Thoracic aorta (tissue), 2 donors: ENCODE measurements around the gene SNX25. TPM values are rescaled to one million over a fixed set of nuclear protein-coding genes. Genes with fewer than 3 reads are reported as not detected.

ENCODE experiments used
- ATAC-seq: fragments of 150-250 bp; one replicate; pipeline ENCODE4 v1.8.0; 2017; ENCODE audit warnings: low read depth; ENCODE audit not compliant: insufficient number of reproducible peaks, low FRiP score
- DNase-seq: peaks from one replicate; pipeline ENCODE4 v3.0.0-alpha.2; 2020; ENCODE audit warnings: low spot score
- H3K27ac ChIP-seq, 2 donors: fragments of 200-600 bp; sonication (generic); 1 replicate in 1 of 2; 2 replicates in 1 of 2; pipeline ENCODE4 v1.5.1; 2016; ENCODE audit warnings: mild to moderate bottlenecking in 2 of 2, moderate library complexity in 2 of 2
- H3K27me3 ChIP-seq: fragments of 200-600 bp; sonication (generic); replicated peaks from 2 replicates; pipeline ENCODE4 v1.6.0; 2016; ENCODE audit warnings: mild to moderate bottlenecking; ENCODE audit not compliant: insufficient read depth
- H3K36me3 ChIP-seq: fragments of 200-600 bp; sonication (generic); one replicate; pipeline ENCODE4 v1.5.1; 2016
- H3K4me1 ChIP-seq, 2 donors: fragments of 200-600 bp; sonication (generic); 1 replicate in 1 of 2; 2 replicates in 1 of 2; pipeline versions ENCODE4 v1.5.1 to v1.6.0; 2016; ENCODE audit warnings: low read depth in 2 of 2, mild to moderate bottlenecking in 1 of 2; ENCODE audit not compliant: control insufficient read depth in 1 of 2
- H3K4me3 ChIP-seq: fragments of 200-600 bp; sonication (generic); 2 replicates; pipeline ENCODE4 v1.5.1; 2016; ENCODE audit warnings: mild to moderate bottlenecking
- H3K9me3 ChIP-seq: fragments of 200-600 bp; sonication (generic); 2 replicates; pipeline ENCODE4 v1.5.1; 2016
- total RNA-seq, 2 donors: library from RNA; depleted of rRNA; stranded (reverse); fragments of >200 nt; gene quantifications; one replicate each; pipeline versions ENCODE4 v1.1.0 to v1.2.3, GENCODE V29; 2016
- TF ChIP-seq, protein P1 (sequence below): fragments of 200-600 bp; sonication (generic); IDR thresholded peaks from one replicate; pipeline ENCODE4 v1.5.1; 2019; ENCODE audit warnings: antibody characterized with exemption

The SNX25 gene
- total RNA-seq, 2 donors from 2014 or later: 31.3 to 38.0 TPM

DNA sequence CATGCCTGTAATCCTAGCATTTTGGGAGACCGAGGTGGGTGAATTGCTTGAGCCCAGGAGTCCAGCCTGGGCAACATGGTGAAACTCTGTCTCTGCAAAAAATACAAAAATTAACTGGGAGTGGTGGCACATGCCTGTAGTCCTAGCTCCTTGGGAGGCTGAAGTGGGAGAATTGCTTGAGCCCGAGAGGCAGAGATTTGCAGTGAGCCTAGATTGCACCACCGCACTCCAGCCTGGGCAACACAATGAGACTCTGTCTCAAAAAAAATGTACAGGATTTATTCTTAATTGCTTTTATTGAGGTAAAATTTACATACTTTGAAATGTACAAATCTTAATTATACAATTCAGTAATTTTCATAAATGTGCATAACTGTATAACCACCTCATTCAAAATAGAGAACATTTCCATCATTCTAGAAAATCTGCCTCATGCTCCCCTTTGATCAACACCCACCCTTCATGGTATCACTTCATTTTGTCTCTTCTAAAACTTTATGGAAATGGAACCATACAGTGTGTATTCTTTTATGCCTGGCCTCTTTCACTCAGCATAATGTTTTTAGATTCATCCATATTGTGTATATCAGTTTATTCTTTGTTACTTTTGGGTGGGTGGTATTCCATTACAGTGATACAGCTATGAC is 39.1 kb downstream of the SNX25 start:
- Histone ChIP-seq H3K27me3 (no peaks in the 10 kb centered on the region), H3K36me3 (no peaks in the 10 kb centered on the region), H3K4me1 (peaks cover 18 to 43% of the 10 kb centered on the region in 2 donors), H3K4me3 (no peak overlapping the region), H3K9me3 (no peaks in the 10 kb centered on the region), H3K27ac (no peak overlapping the region)
- TF ChIP-seq, protein P1, sequence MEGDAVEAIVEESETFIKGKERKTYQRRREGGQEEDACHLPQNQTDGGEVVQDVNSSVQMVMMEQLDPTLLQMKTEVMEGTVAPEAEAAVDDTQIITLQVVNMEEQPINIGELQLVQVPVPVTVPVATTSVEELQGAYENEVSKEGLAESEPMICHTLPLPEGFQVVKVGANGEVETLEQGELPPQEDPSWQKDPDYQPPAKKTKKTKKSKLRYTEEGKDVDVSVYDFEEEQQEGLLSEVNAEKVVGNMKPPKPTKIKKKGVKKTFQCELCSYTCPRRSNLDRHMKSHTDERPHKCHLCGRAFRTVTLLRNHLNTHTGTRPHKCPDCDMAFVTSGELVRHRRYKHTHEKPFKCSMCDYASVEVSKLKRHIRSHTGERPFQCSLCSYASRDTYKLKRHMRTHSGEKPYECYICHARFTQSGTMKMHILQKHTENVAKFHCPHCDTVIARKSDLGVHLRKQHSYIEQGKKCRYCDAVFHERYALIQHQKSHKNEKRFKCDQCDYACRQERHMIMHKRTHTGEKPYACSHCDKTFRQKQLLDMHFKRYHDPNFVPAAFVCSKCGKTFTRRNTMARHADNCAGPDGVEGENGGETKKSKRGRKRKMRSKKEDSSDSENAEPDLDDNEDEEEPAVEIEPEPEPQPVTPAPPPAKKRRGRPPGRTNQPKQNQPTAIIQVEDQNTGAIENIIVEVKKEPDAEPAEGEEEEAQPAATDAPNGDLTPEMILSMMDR: no peak
- no peak for ATAC-seq
- no peak for DNase-seq

DNA sequence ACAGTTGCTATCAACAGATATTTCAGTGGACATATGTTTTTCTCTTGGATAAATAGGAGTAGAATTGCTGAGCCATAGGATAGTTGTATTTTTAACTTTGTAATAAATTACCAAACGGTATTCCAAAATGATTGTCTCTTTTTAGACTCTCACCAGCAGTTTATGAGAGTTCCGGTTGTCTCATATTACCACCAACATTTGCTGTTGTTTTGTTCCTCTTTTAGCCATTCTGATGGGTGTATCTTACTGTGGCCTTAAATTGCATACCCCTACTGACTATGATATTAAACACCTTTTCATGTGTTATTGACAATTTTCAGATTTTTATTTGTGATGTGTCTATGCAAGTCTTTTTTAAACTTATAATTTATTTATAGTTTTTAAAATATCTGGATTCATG is 39.7 kb downstream of the SNX25 start:
- DNase-seq (no peak), ATAC-seq (no peak)
- Histone ChIP-seq H3K27ac (no peak overlapping the region), H3K27me3 (no peaks in the 10 kb centered on the region), H3K4me1 (peaks cover 18 to 43% of the 10 kb centered on the region in 2 donors), H3K4me3 (no peak overlapping the region), H3K36me3 (no peaks in the 10 kb centered on the region), H3K9me3 (no peaks in the 10 kb centered on the region)
- TF ChIP-seq, protein P1: no peak

DNA sequence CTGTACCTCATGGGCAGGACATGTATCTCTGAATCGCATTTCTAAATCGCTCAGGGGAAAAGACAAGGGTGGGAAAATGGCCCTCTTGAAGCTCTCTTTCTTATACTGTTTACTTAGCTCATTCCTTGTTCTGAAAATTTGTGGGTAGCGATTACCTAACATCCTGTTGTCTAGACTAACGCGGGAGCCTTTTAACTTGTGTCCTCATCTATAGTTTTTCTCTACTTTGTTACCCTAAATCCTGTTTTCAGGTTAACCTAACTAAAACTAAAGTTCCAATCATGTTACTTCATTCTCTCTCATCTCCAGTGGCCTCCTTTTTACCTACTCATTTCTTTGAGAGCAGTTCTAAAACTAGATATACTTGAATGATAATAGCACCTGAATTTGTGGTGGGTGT is 45.0 kb downstream of the SNX25 start:
- H3K4me1 ChIP-seq: peaks cover 10 to 44% of the 10 kb centered on the region in 2 donors
- no peak overlapping the region for H3K27ac ChIP-seq
- no peak overlapping the region for H3K4me3 ChIP-seq
- TF ChIP-seq, protein P1: no peak
- ATAC-seq (no peak), DNase-seq (no peak)
- no peaks in the 10 kb centered on the region for H3K9me3 ChIP-seq
- H3K27me3 ChIP-seq: no peaks in the 10 kb centered on the region
- H3K36me3 ChIP-seq: no peaks in the 10 kb centered on the region

DNA sequence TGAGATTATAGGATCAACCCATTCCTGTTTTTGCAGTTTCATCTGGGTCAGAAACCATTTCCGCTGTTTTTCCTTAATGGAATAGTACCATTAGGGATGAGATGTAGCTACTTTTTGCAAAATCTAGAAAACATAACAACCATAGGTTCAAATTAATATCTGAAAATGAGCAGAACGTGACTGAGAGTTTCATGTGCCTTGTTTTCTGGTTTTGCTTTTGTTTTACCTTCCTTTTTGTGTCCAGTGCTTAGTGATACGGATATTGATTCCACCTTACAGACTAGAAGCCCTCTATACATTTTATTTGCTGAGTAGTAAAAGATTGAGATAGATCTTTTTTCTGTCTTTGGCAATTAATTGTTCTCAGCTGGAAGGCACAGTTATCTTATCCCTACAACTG is 46.5 kb downstream of the SNX25 start:
- Histone ChIP-seq H3K4me3 (no peak overlapping the region), H3K36me3 (no peaks in the 10 kb centered on the region), H3K9me3 (no peaks in the 10 kb centered on the region), H3K27ac (no peak overlapping the region), H3K27me3 (no peaks in the 10 kb centered on the region), H3K4me1 (peaks cover 10 to 44% of the 10 kb centered on the region in 2 donors)
- DNase-seq (no peak), ATAC-seq (no peak)
- TF ChIP-seq, protein P1: no peak

DNA sequence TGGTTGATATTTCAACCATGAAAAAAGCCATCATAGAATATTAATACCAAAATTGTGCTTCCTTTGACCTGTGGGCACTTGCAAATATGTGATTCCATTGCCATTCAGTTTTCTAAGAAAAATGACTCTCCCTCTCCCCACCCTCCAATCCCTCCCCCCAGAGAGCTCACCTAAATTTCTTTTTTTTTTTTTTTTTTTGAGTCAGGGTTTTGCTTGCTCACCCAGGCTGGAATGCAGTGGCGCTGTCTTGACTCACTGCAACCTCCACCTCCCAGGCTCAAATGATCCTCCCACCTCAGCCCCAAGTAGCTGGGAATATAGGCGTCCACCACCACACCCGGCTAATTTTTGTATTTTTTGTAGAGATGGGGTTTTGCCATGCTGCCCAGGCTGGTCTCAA is 47.0 kb downstream of the SNX25 start:
- DNase-seq (no peak), ATAC-seq (no peak)
- no peaks in the 10 kb centered on the region for H3K36me3 ChIP-seq
- no peak overlapping the region for H3K4me3 ChIP-seq
- H3K4me1 ChIP-seq: peaks cover 10 to 41% of the 10 kb centered on the region in 2 donors
- H3K9me3 ChIP-seq: no peaks in the 10 kb centered on the region
- TF ChIP-seq, protein P1: no peak
- H3K27me3 ChIP-seq: no peaks in the 10 kb centered on the region
- no peak overlapping the region for H3K27ac ChIP-seq
